C4-2B (cell line): Measurements from ENCODE around the gene TPRG1L.

Experiments used
- CTCF ChIP-seq: fragments of 450-650 bp; conservative IDR thresholded peaks from 2 replicates; pipeline ENCODE4 v1.5.1; 2017; ENCODE audit warnings: mild to moderate bottlenecking
- ZFX ChIP-seq: fragments of 450-650 bp; IDR thresholded peaks from 2 replicates; pipeline ENCODE4 v1.6.1; 2017

DNA sequence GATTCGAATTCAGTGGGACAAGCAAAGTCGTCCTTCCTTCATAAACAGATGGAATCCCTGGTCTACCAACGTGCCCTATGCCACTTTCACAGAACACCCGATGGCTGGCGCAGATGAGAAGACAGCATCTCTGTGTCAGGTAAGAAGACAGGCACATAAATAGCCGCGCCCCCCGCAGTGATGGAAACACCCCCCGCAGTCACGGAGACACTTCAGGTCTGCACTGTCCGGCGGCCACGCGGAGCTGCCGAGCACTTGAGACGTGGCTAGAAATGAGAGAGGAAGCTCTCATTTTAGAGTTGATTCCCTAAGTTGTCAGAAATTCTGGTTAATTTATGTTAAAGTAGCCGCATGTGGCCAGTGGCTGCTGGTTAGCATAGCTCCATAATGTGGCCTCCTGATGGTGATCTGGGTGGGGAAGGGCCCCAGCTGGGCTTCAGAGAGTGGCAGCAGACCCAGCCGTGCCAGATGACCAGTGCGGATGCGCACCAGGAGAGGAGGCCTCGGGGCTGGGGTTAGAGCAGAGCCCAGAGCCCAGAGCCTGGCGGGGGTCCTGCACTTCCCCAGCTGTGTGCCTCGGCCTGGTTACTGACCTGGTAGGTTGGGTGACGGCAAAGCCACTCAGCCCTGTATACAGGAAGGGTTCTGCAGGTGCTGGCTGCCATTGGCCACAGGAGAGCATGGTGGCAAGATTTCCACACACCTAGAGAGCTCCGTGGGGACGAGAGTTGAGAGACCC is 2.9 kb downstream of the TPRG1L start:
- no peak for TF ChIP-seq CTCF
- no peak for TF ChIP-seq ZFX
